Fibroblast of mammary gland (primary cell): ENCODE measurements around the gene KEL.

ENCODE experiments used
- DNase-seq: peaks from one replicate; pipeline ENCODE4 v3.0.0-alpha.2; 2010; ENCODE audit warnings: low read depth
- H3K4me3 ChIP-seq: 2 replicates; pipeline ENCODE4 v1.5.1; 2011; ENCODE audit warnings: low read depth, mild to moderate bottlenecking, low read length, moderate library complexity; ENCODE audit not compliant: control insufficient read depth
- TF ChIP-seq, protein P1 (sequence below): conservative IDR thresholded peaks from 2 replicates; pipeline ENCODE4 v1.5.1; 2011; ENCODE audit warnings: low read depth, low read length, inconsistent platforms; ENCODE audit not compliant: control insufficient read depth, insufficient read depth

Gene KEL

DNA sequence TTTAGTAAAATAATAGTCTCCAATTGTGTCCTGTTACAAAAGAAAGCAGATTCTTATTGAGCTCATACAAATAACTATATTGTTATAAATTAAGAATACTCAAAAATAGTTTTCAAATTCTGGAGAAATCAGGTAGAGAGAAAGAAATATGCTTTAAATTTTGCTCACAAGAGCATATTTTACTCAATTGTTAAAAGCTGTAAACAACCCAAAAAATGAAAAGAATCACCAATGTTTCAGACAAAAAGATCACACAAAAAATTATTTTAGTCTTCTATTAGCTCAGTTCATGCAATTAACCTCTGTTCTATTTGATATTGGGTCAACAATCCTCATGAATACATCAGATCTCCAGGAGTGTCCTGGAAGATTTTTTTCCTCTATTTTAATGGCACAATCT, 58.0 kb downstream of the KEL start:
- TF ChIP-seq, protein P1, sequence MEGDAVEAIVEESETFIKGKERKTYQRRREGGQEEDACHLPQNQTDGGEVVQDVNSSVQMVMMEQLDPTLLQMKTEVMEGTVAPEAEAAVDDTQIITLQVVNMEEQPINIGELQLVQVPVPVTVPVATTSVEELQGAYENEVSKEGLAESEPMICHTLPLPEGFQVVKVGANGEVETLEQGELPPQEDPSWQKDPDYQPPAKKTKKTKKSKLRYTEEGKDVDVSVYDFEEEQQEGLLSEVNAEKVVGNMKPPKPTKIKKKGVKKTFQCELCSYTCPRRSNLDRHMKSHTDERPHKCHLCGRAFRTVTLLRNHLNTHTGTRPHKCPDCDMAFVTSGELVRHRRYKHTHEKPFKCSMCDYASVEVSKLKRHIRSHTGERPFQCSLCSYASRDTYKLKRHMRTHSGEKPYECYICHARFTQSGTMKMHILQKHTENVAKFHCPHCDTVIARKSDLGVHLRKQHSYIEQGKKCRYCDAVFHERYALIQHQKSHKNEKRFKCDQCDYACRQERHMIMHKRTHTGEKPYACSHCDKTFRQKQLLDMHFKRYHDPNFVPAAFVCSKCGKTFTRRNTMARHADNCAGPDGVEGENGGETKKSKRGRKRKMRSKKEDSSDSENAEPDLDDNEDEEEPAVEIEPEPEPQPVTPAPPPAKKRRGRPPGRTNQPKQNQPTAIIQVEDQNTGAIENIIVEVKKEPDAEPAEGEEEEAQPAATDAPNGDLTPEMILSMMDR: no peak
- H3K4me3 ChIP-seq: no peak overlapping the region
- DNase-seq: no peak

GRCh38 chr7:142901426-142902259, 60.5 kb downstream of the KEL start:
- TF ChIP-seq, protein P1: no peak
- H3K4me3 ChIP-seq: no peak overlapping the region
- DNase-seq: no peak

GRCh38 chr7:142899661-142900060, 62.5 kb downstream of the KEL start:
- no peak for DNase-seq
- no peak overlapping the region for H3K4me3 ChIP-seq
- TF ChIP-seq, protein P1: no peak

DNA sequence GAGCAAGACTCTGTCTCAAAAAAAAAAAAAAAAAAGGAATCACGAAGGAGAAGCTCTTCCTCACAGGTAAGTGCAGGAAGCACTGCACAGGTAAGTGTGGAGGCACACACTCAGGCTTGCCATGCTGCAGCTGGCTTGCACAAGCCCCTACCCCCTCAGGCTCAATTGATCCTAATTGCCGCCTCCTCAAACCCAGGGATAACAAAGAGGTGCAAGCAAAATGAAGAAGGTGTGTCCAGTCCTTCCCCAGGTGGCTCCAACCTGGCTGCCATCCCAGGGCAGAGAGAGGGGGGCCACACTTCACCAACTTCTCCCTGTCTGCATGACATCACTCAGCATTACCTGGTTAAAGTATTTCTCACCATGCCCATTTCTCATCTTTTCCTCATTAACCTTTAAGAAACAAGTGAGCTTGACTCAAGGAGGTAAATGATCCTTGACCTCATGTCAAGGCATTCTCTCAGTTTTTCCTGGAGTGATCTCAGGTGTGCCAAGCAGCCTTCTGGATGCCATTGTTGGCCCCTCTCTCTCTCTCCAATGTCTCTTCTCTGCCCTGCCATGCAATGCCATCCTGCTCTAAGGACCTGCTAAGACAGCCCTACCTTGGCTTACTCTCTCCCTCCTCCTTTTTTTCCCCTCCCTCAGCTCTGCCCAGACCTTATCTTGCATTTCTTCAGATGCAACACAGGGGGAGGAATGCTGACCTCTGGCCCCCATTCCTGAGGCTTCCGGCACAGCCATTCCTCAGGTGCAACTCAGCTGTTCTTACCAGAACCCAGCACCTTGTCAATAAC, 63.6 kb downstream of the KEL start:
- no peak overlapping the region for H3K4me3 ChIP-seq
- TF ChIP-seq, protein P1: no peak
- no peak for DNase-seq

GRCh38 chr7:142897691-142898090, 64.5 kb downstream of the KEL start:
- no peak for DNase-seq
- TF ChIP-seq, protein P1: no peak
- H3K4me3 ChIP-seq: no peak overlapping the region

DNA sequence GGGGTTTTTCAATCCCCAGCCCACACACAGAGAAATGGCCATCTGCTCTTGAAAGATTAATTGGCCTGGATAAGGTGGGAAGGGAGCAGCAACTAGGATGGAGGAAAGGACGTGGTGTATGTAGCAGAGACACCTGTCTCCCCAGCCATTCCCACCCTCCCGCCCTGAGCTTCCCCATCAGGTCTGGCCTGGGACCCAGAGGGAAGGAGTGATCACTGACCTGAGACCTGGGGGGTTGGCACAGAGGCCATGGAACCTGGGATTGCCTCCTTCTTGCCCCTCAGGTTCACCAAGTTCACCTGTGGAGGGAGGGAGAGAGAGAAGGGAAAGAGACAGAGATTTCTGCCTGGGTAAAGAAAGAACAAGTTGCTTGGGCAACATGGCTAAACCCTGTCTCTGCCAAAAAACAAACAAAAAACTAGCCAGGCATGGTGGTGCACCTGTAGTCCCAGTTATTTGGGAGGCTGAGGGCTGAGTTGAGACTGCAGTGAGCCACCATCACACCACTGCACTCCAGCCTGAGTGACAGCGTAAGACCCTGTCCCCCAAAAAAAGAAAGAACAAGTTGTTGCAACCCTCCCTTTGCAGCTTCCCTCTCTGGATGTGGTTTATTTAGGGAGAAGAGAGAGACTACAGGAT, 65.3 kb downstream of the KEL start:
- no peak overlapping the region for H3K4me3 ChIP-seq
- DNase-seq: no peak
- TF ChIP-seq, protein P1: no peak
